OCI-LY1 (cell line): ENCODE data around the gene RELCH.

Source experiments
- EZH2 ChIP-seq: fragments of 200-600 bp; sonication (generic), shearing (Covaris generic); IDR thresholded peaks from 2 replicates; pipeline ENCODE4 v1.8.0; 2017; ENCODE audit warnings: borderline replicate concordance, mixed run types, mild to moderate bottlenecking, antibody characterized with exemption, low read length, moderate library complexity, mixed read lengths
- TF ChIP-seq, protein P1 (sequence below): fragments of 200-600 bp; sonication (generic), shearing (Covaris generic); IDR thresholded peaks from 2 replicates; pipeline ENCODE4 v1.5.1; 2017; ENCODE audit warnings: mild to moderate bottlenecking, antibody characterized with exemption, low read length, moderate library complexity, mixed read lengths

DNA sequence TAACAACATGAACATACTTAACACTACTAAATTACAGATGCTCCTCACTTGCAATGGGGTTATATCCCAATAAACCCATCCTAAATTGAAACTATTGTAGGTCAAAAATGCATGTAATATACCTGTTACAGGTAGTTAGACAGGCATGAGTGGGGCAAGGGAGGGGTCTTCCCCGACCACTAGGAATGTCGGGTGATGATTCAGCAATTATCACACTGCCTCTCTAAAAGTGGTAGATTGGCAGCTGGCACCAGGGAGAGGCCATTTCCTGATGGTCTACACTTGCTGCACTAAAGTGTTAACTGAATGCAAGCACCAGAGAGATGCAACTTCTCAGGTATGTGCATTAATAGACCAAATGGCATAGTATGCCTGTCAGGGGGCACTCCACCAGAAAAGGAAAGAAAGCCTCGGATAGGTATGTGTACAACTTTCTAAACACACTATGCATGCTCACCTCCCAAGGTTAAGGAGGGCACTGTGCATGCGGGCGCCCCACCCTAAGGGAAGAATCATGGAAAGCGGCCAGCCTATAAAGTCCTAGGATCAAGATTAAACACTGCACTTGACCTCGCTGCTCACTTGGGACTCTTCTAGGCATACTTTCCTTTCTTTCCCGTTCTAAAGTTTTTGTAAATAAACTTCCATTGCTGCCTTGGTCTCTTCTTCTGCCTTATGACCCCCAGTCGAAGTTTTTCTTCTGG lies 35.8 kb upstream of the RELCH start:
- TF ChIP-seq, protein P1, sequence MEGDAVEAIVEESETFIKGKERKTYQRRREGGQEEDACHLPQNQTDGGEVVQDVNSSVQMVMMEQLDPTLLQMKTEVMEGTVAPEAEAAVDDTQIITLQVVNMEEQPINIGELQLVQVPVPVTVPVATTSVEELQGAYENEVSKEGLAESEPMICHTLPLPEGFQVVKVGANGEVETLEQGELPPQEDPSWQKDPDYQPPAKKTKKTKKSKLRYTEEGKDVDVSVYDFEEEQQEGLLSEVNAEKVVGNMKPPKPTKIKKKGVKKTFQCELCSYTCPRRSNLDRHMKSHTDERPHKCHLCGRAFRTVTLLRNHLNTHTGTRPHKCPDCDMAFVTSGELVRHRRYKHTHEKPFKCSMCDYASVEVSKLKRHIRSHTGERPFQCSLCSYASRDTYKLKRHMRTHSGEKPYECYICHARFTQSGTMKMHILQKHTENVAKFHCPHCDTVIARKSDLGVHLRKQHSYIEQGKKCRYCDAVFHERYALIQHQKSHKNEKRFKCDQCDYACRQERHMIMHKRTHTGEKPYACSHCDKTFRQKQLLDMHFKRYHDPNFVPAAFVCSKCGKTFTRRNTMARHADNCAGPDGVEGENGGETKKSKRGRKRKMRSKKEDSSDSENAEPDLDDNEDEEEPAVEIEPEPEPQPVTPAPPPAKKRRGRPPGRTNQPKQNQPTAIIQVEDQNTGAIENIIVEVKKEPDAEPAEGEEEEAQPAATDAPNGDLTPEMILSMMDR: no peak
- TF ChIP-seq EZH2: no peak
